HCT116 (cell line): Measurements from ENCODE around the gene TRAPPC12. TPM values are rescaled to one million over a fixed set of nuclear protein-coding genes. Genes with fewer than 3 reads are reported as not detected.

ENCODE experiments used
- ATAC-seq: fragments of 200-7000 bp; cut with Tn5 transposase; 2 replicates; pipeline ENCODE4 v1.9.1; 2020; ENCODE audit warnings: mild to moderate bottlenecking, moderate library complexity
- BruUV-seq: library from RNA; stranded (reverse); fragments of 400-500 nt; replicated peaks from 2 replicates; lab custom pipeline; 2021; lab: Mats Ljungman, UMichigan
- CTCF ChIA-PET: fragments of 300-600 bp; sonication (Branson Sonifier 250); formaldehyde crosslinking; loops from one replicate; lab custom pipeline; 2021; ENCODE audit warnings: antibody characterized with exemption; lab: Charles Lee
- POLR2A ChIA-PET: fragments of 300-600, 350-600 bp; sonication (Branson Sonifier 250); formaldehyde crosslinking; loops from one replicate; lab custom pipeline; 2021; ENCODE audit warnings: antibody characterized with exemption; lab: Charles Lee
- RAD21 ChIA-PET, 2 experiments: fragments of 300-600 bp; sonication (Branson Sonifier 250); formaldehyde crosslinking; loops; one replicate each; lab custom pipeline; 2023; ENCODE audit warnings: low total read pairs in 2 of 2; ENCODE audit not compliant: uncharacterized antibody in 2 of 2, unreplicated experiment in 2 of 2, low non-redundant PET in 1 of 2; lab: Charles Lee
- DNase-seq: peaks from one replicate; pipeline ENCODE4 v3.0.0-alpha.2; 2010; ENCODE audit warnings: low read depth, low spot score
- H2AFZ ChIP-seq: fragments of 200-600 bp; shearing (Covaris generic), sonication (generic); 2 replicates; pipeline ENCODE4 v1.6.1; 2017; ENCODE audit warnings: low read depth, mixed run types, mixed read lengths, antibody characterized with exemption, low read length; ENCODE audit not compliant: poor library complexity, severe bottlenecking
- H3K27ac ChIP-seq: 2 replicates; pipeline ENCODE4 v1.5.1; 2012; ENCODE audit warnings: low read depth, low read length
- H3K27me3 ChIP-seq: fragments of 200-600 bp; sonication (generic); 2 replicates; pipeline ENCODE4 v1.6.1; 2016; ENCODE audit warnings: mixed run types, low read length, mixed read lengths; ENCODE audit not compliant: insufficient read depth
- H3K36me3 ChIP-seq, 2 experiments: fragments of 200-500 bp in 1 of 2; fragments of 200-600 bp in 1 of 2; sonication (Bioruptor generic) in 1 of 2; sonication (generic) in 1 of 2; 2 replicates each; pipeline versions ENCODE4 v1.5.1 to v1.6.1; 2014 to 2016; ENCODE audit warnings: low read length in 2 of 2, inconsistent platforms in 1 of 2, mixed read lengths in 1 of 2, mixed run types in 1 of 2; ENCODE audit not compliant: insufficient read depth in 2 of 2, control insufficient read depth in 1 of 2
- H3K4me1 ChIP-seq, 2 experiments: fragments of 200-600 bp in 1 of 2; sonication (generic) in 1 of 2; 2 replicates each; pipeline versions ENCODE4 v1.5.1 to v1.6.1; 2012 to 2017; ENCODE audit warnings: low read length in 2 of 2, inconsistent platforms in 1 of 2, mild to moderate bottlenecking in 1 of 2, mixed read lengths in 1 of 2, mixed run types in 1 of 2, moderate library complexity in 1 of 2; ENCODE audit not compliant: insufficient read depth in 2 of 2, control insufficient read depth in 1 of 2
- H3K4me2 ChIP-seq: fragments of 200-600 bp; sonication (generic); 2 replicates; pipeline ENCODE4 v1.6.1; 2017; ENCODE audit warnings: mixed run types, low read length, mixed read lengths
- H3K4me3 ChIP-seq, 2 experiments: fragments of 200-600 bp in 1 of 2; sonication (generic) in 1 of 2; replicated peaks in 1 of 2; 2 replicates each; pipeline ENCODE4 v1.5.1; 2011 to 2016; ENCODE audit warnings: low read length in 2 of 2, control low read depth in 1 of 2, low read depth in 1 of 2, mild to moderate bottlenecking in 1 of 2, mixed read lengths in 1 of 2, mixed run types in 1 of 2
- H3K79me2 ChIP-seq: fragments of 200-600 bp; sonication (generic); 2 replicates; pipeline ENCODE4 v1.6.1; 2017; ENCODE audit warnings: mild to moderate bottlenecking, mixed run types, low read length, moderate library complexity, mixed read lengths; ENCODE audit not compliant: insufficient read depth
- H3K9ac ChIP-seq: fragments of 200-600 bp; sonication (generic); 2 replicates; pipeline ENCODE4 v1.6.1; 2016; ENCODE audit warnings: low read length, mixed read lengths
- H3K9me2 ChIP-seq: fragments of 200-600 bp; sonication (generic), shearing (Covaris generic); 2 replicates; pipeline ENCODE4 v1.6.1; 2017; ENCODE audit warnings: mixed run types, mild to moderate bottlenecking, moderate library complexity; ENCODE audit not compliant: insufficient read depth
- H3K9me3 ChIP-seq, 2 experiments: fragments of 200-500 bp in 1 of 2; fragments of 200-600 bp in 1 of 2; sonication (Bioruptor generic) in 1 of 2; sonication (generic) in 1 of 2; 2 replicates each; pipeline ENCODE4 v1.6.1; 2014 to 2017; ENCODE audit warnings: low read length in 2 of 2, mixed read lengths in 2 of 2, inconsistent platforms in 1 of 2, low read depth in 1 of 2, mild to moderate bottlenecking in 1 of 2, mixed run types in 1 of 2, moderate library complexity in 1 of 2; ENCODE audit not compliant: control insufficient read depth in 1 of 2, insufficient read depth in 1 of 2
- H4K20me1 ChIP-seq: fragments of 200-600 bp; sonication (generic), shearing (Covaris generic); 2 replicates; pipeline ENCODE4 v1.6.1; 2017; ENCODE audit warnings: mixed run types, mild to moderate bottlenecking, moderate library complexity; ENCODE audit not compliant: insufficient read depth
- CEBPB ChIP-seq: IDR thresholded peaks from 2 replicates; pipeline ENCODE4 v1.6.1; 2012; ENCODE audit warnings: low read depth
- EGR1 ChIP-seq: IDR thresholded peaks from 2 replicates; pipeline ENCODE4 v1.6.1; 2012; ENCODE audit warnings: low read depth
- ELF1 ChIP-seq: IDR thresholded peaks from 2 replicates; pipeline ENCODE4 v1.6.1; 2012; ENCODE audit warnings: low read depth, borderline replicate concordance
- EZH2 ChIP-seq: fragments of 200-600 bp; sonication (generic); IDR thresholded peaks from 2 replicates; pipeline ENCODE4 v1.6.1; 2017; ENCODE audit warnings: antibody characterized with exemption, mixed run types
- EZH2phosphoT487 ChIP-seq: fragments of 200-600 bp; IDR thresholded peaks from 2 replicates; pipeline ENCODE4 v1.6.1; 2018; ENCODE audit warnings: antibody characterized with exemption, borderline replicate concordance
- FOSL1 ChIP-seq: IDR thresholded peaks from 2 replicates; pipeline ENCODE4 v1.6.1; 2012; ENCODE audit warnings: low read depth
- POLR2AphosphoS5 ChIP-seq: IDR thresholded peaks from 2 replicates; pipeline ENCODE4 v1.6.1; 2011; ENCODE audit warnings: mild to moderate bottlenecking, low read depth, low read length, moderate library complexity
- RAD21 ChIP-seq: IDR thresholded peaks from 2 replicates; pipeline ENCODE4 v1.6.1; 2012; ENCODE audit warnings: low read depth, mild to moderate bottlenecking
- SIN3A ChIP-seq: IDR thresholded peaks from 2 replicates; pipeline ENCODE4 v1.6.1; 2012; ENCODE audit warnings: low read depth
- TCF7L2 ChIP-seq: IDR thresholded peaks from 2 replicates; pipeline ENCODE4 v1.7.0; 2011; ENCODE audit warnings: borderline replicate concordance, inconsistent platforms; ENCODE audit not compliant: insufficient read depth, insufficient read length; ENCODE audit errors: extremely low read depth
- YY1 ChIP-seq: IDR thresholded peaks from 2 replicates; pipeline ENCODE4 v1.6.1; 2011; ENCODE audit warnings: low read length, low read depth, moderate library complexity, mild to moderate bottlenecking; ENCODE audit not compliant: insufficient replicate concordance; ENCODE audit errors: extremely low read depth
- ZFX ChIP-seq: fragments of 450-650 bp; IDR thresholded peaks from 2 replicates; pipeline ENCODE4 v1.6.1; 2017
- intact Hi-C: fragments of 100-400 bp; cut with micrococcal nuclease; formaldehyde crosslinking; loops from 2 replicates; pipeline ENCODE4 v1.10.0; 2022
- total RNA-seq: library from RNA; stranded (reverse); gene quantifications from one replicate; pipeline ENCODE4 v1.2.1, GENCODE V29; 2021; ENCODE audit not compliant: unreplicated experiment
- TF ChIP-seq, protein P1 (sequence below): IDR thresholded peaks from 2 replicates; pipeline ENCODE4 v1.6.1; 2012
- TF ChIP-seq, protein P2 (sequence below), 3 experiments: fragments of 200-600 bp in 1 of 3; sonication (generic) in 1 of 3; IDR thresholded peaks in 2 of 3; conservative IDR thresholded peaks in 1 of 3; 2 replicates each; pipeline ENCODE4 v1.5.1; 2012 to 2017; ENCODE audit warnings: low read depth in 2 of 3, low read length in 2 of 3, antibody characterized with exemption in 1 of 3, borderline replicate concordance in 1 of 3, control low read depth in 1 of 3, mild to moderate bottlenecking in 1 of 3, mixed read lengths in 1 of 3, mixed run types in 1 of 3, moderate library complexity in 1 of 3; ENCODE audit not compliant: insufficient read depth in 1 of 3

TRAPPC12 gene
- total RNA-seq, 1 experiment from 2014 or later: 47.4 TPM

DNA sequence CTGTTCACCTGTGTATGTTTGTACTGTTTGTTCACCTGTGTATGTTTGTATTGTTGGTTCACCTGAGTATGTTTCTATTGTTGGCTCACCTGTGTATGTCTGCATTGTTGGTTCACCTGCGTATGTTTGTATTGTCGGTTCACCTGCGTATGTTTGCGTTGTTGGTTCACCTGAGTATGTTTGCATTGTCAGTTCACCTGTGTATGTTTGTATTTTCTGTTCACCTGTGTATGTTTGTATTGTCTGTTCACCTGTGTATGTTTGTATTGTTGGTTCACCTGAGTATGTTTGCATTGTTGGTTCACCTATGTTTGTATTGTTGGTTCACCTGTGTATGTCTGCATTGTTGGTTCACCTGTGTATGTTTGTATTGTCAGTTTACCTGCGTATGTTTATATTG lies 125.2 kb downstream of the TRAPPC12 start:
- H4K20me1 ChIP-seq: no peaks in the 10 kb centered on the region
- no peak for DNase-seq
- ChIA-PET RAD21 (no interaction called here), POLR2A (no interaction called here), CTCF (no interaction called here)
- no peaks in the 10 kb centered on the region for H3K4me1 ChIP-seq
- no peak for ATAC-seq
- no peak overlapping the region for H3K27ac ChIP-seq
- no peak overlapping the region for H3K4me2 ChIP-seq
- no peak overlapping the region for H2AFZ ChIP-seq
- H3K36me3 ChIP-seq: no peaks in the 10 kb centered on the region
- no peak for TF ChIP-seq ELF1
- TF ChIP-seq, protein P1, sequence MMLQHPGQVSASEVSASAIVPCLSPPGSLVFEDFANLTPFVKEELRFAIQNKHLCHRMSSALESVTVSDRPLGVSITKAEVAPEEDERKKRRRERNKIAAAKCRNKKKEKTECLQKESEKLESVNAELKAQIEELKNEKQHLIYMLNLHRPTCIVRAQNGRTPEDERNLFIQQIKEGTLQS: no peak
- TF ChIP-seq RAD21: no peak
- TF ChIP-seq EGR1: no peak
- TF ChIP-seq ZFX: no peak
- no peak for TF ChIP-seq CEBPB
- TF ChIP-seq TCF7L2: no peak
- no peak for TF ChIP-seq POLR2AphosphoS5
- TF ChIP-seq, protein P2, sequence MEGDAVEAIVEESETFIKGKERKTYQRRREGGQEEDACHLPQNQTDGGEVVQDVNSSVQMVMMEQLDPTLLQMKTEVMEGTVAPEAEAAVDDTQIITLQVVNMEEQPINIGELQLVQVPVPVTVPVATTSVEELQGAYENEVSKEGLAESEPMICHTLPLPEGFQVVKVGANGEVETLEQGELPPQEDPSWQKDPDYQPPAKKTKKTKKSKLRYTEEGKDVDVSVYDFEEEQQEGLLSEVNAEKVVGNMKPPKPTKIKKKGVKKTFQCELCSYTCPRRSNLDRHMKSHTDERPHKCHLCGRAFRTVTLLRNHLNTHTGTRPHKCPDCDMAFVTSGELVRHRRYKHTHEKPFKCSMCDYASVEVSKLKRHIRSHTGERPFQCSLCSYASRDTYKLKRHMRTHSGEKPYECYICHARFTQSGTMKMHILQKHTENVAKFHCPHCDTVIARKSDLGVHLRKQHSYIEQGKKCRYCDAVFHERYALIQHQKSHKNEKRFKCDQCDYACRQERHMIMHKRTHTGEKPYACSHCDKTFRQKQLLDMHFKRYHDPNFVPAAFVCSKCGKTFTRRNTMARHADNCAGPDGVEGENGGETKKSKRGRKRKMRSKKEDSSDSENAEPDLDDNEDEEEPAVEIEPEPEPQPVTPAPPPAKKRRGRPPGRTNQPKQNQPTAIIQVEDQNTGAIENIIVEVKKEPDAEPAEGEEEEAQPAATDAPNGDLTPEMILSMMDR (IDR thresholded peaks at IDR 0.05 in 2 of 3, conservative IDR thresholded peaks at IDR 0.05 in 1 of 3; ENCODE audit: borderline replicate concordance in 1 of 3, insufficient read depth in 1 of 3, low read depth in 2 of 3, low read length in 2 of 3): no peak
- no peak for TF ChIP-seq FOSL1
- no peak for TF ChIP-seq EZH2
- no peak for TF ChIP-seq YY1
- TF ChIP-seq EZH2phosphoT487: no peak
- TF ChIP-seq SIN3A: no peak
- H3K4me3 ChIP-seq: no peak overlapping the region
- no peaks in the 10 kb centered on the region for H3K27me3 ChIP-seq
- H3K79me2 ChIP-seq: no peaks in the 10 kb centered on the region
- BruUV-seq: no TSS peak
- H3K9ac ChIP-seq: no peak overlapping the region
- no peaks in the 10 kb centered on the region for H3K9me2 ChIP-seq
- intact Hi-C loops: no loop called here
- no peaks in the 10 kb centered on the region for H3K9me3 ChIP-seq
